Measurements from ENCODE around the gene TTC39C.

- no peak for TF ChIP-seq CTCF (IDR thresholded peaks at IDR 0.05)
- TF ChIP-seq EP300 (IDR thresholded peaks at IDR 0.05): no peak
- TF ChIP-seq POLR2A (IDR thresholded peaks at IDR 0.05): no peak
Measured at GRCh38 chr18:24121625-24122024, 107.1 kb downstream of the TTC39C start.
